Activated CD8-positive, alpha-beta T cell treated with anti-CD3 and anti-CD28 coated beads for 36 hours (primary cell): ENCODE results near the gene AK8. TPM values are rescaled to one million over a fixed set of nuclear protein-coding genes. Genes with fewer than 3 reads are reported as not detected.

Experiments
- ATAC-seq: fragments of 200-7000 bp; cut with Tn5 transposase; one replicate; pipeline ENCODE4 v1.10.0; 2021; ENCODE audit warnings: mild to moderate bottlenecking, moderate library complexity
- CTCF ChIA-PET: fragments of 350-600 bp; sonication (Branson Sonifier 250); formaldehyde crosslinking; loops from one replicate; lab custom pipeline; 2021; ENCODE audit warnings: antibody characterized with exemption; lab: Charles Lee
- POLR2A ChIA-PET: fragments of 350-600 bp; sonication (Branson Sonifier 250); formaldehyde crosslinking; loops from one replicate; lab custom pipeline; 2021; ENCODE audit warnings: antibody characterized with exemption; lab: Charles Lee
- DNase-seq: peaks from one replicate; pipeline ENCODE4 v3.0.0-alpha.2; 2020
- H3K27ac Mint-ChIP-seq: one replicate; pipeline ENCODE4 v1.8.0; 2021; ENCODE audit warnings: mild to moderate bottlenecking, mixed read lengths
- H3K27me3 Mint-ChIP-seq: one replicate; pipeline ENCODE4 v1.8.0; 2021; ENCODE audit warnings: mixed read lengths
- H3K36me3 Mint-ChIP-seq: one replicate; pipeline ENCODE4 v1.8.0; 2021; ENCODE audit warnings: low read depth, mixed read lengths
- H3K4me1 Mint-ChIP-seq: one replicate; pipeline ENCODE4 v1.8.0; 2021; ENCODE audit warnings: low read depth, mixed read lengths
- H3K4me3 Mint-ChIP-seq: one replicate; pipeline ENCODE4 v1.8.0; 2021; ENCODE audit warnings: mild to moderate bottlenecking, moderate library complexity, mixed read lengths
- H3K9me3 Mint-ChIP-seq: one replicate; pipeline ENCODE4 v1.8.0; 2021; ENCODE audit warnings: mixed read lengths
- CTCF ChIP-seq: fragments of 200-600 bp; IDR thresholded peaks from one replicate; pipeline ENCODE4 v1.8.0; 2022; ENCODE audit warnings: antibody characterized with exemption, mild to moderate bottlenecking
- intact Hi-C: fragments of 100-400 bp; cut with micrococcal nuclease; formaldehyde crosslinking; loops from one replicate; pipeline ENCODE4 v1.10.0; 2022
- total RNA-seq, 2 experiments: library from RNA; stranded (reverse); gene quantifications; one replicate each; pipeline ENCODE4 v1.2.3, GENCODE V29; 2021

The AK8 gene
- total RNA-seq, 2 experiments from 2014 or later = not detected

- no peak for ATAC-seq
- Mint-ChIP-seq H3K36me3 (no peaks in the 10 kb centered on the region), H3K27ac (no peak overlapping the region), H3K27me3 (no peaks in the 10 kb centered on the region), H3K9me3 (no peaks in the 10 kb centered on the region), H3K4me3 (no peak overlapping the region), H3K4me1 (no peaks in the 10 kb centered on the region)
- intact Hi-C loops = no loop called here
- POLR2A ChIA-PET = interaction anchor here (0.5 kb wide), 1 partner anchor 998 kb away, joined by 3 read pairs; no protein-coding TSS in a partner anchor
- CTCF ChIA-PET = interaction anchor here (1.9 kb wide), 1 partner anchor 14 kb away, joined by 6 read pairs; no protein-coding TSS in a partner anchor
- no peak for TF ChIP-seq CTCF
- DNase-seq = no peak
Measured at GRCh38 chr9:132755096-132755495, 123.0 kb downstream of the AK8 start.

- H3K9me3 Mint-ChIP-seq = no peaks in the 10 kb centered on the region
- H3K27ac Mint-ChIP-seq = no peak overlapping the region
- DNase-seq (no peak), ATAC-seq (no peak)
- ChIA-PET POLR2A (no interaction called here), CTCF (no interaction called here)
- intact Hi-C loops = no loop called here
- no peaks in the 10 kb centered on the region for H3K36me3 Mint-ChIP-seq
- TF ChIP-seq CTCF = no peak
- no peaks in the 10 kb centered on the region for H3K27me3 Mint-ChIP-seq
- no peak overlapping the region for H3K4me3 Mint-ChIP-seq
- no peaks in the 10 kb centered on the region for H3K4me1 Mint-ChIP-seq
Measured at GRCh38 chr9:132754236-132754635, 123.8 kb downstream of the AK8 start.

GRCh38 chr9:132753593-132753880 lies 124.5 kb downstream of the AK8 start:
- no peaks in the 10 kb centered on the region for H3K27me3 Mint-ChIP-seq
- ATAC-seq (no peak), DNase-seq (no peak)
- H3K4me3 Mint-ChIP-seq = no peak overlapping the region
- ChIA-PET CTCF (no interaction called here), POLR2A (interaction anchor here (0.9 kb wide), 1 partner anchor 25 kb away, joined by 3 read pairs; no protein-coding TSS in a partner anchor)
- H3K4me1 Mint-ChIP-seq = no peaks in the 10 kb centered on the region
- H3K27ac Mint-ChIP-seq = no peak overlapping the region
- intact Hi-C loops = no loop called here
- H3K36me3 Mint-ChIP-seq = no peaks in the 10 kb centered on the region
- H3K9me3 Mint-ChIP-seq = no peaks in the 10 kb centered on the region
- no peak for TF ChIP-seq CTCF

GRCh38 chr9:132752877-132753592 lies 125.0 kb downstream of the AK8 start:
- H3K27me3 Mint-ChIP-seq = no peaks in the 10 kb centered on the region
- H3K4me3 Mint-ChIP-seq = no peak overlapping the region
- no peaks in the 10 kb centered on the region for H3K9me3 Mint-ChIP-seq
- intact Hi-C loops = no loop called here
- no peak for TF ChIP-seq CTCF
- POLR2A ChIA-PET = interaction anchor here (0.6 to 0.9 kb wide), 2 partner anchors 25 to 1322 kb away, joined by 3 read pairs; no protein-coding TSS in a partner anchor
- no peak overlapping the region for H3K27ac Mint-ChIP-seq
- no peaks in the 10 kb centered on the region for H3K36me3 Mint-ChIP-seq
- no peak for DNase-seq
- no peak for ATAC-seq
- CTCF ChIA-PET = interaction anchor here (1.1 kb wide), 1 partner anchor 16 kb away, joined by 3 read pairs; no protein-coding TSS in a partner anchor
- no peaks in the 10 kb centered on the region for H3K4me1 Mint-ChIP-seq

GRCh38 chr9:132750668-132751067 lies 127.4 kb downstream of the AK8 start:
- no peak for TF ChIP-seq CTCF
- DNase-seq (no peak), ATAC-seq (no peak)
- Mint-ChIP-seq H3K4me1 (no peaks in the 10 kb centered on the region), H3K27me3 (peaks cover 9% of the 10 kb centered on the region), H3K36me3 (no peaks in the 10 kb centered on the region), H3K27ac (no peak overlapping the region), H3K4me3 (no peak overlapping the region), H3K9me3 (no peaks in the 10 kb centered on the region)
- ChIA-PET POLR2A (interaction anchor here (0.7 kb wide), 1 partner anchor 9 kb away, joined by 3 read pairs; no protein-coding TSS in a partner anchor), CTCF (no interaction called here)
- intact Hi-C loops = no loop called here
